Ovary (tissue), 9 donors: ENCODE results near the gene JAGN1. TPM values are rescaled to one million over a fixed set of nuclear protein-coding genes. Genes with fewer than 3 reads are reported as not detected.

Experiments
- DNase-seq, 5 donors: peaks; one replicate each; pipeline ENCODE4 v3.0.0-alpha.2; 2019 to 2020
- H3K27ac ChIP-seq, 2 donors: fragments of 200-600 bp; one replicate each; pipeline versions ENCODE4 v1.5.1 to v1.8.0; 2019 to 2022
- H3K27me3 ChIP-seq: fragments of 200-600 bp; one replicate; pipeline ENCODE4 v1.8.0; 2022
- H3K36me3 ChIP-seq: fragments of 200-600 bp; sonication (generic); one replicate; pipeline ENCODE4 v1.5.1; 2019
- H3K4me1 ChIP-seq: one replicate; pipeline ENCODE4 v1.8.1; 2013; ENCODE audit warnings: mild to moderate bottlenecking, moderate library complexity; ENCODE audit not compliant: insufficient read depth
- H3K4me3 ChIP-seq: fragments of 200-600 bp; sonication (generic); one replicate; pipeline ENCODE4 v1.5.1; 2017
- H3K9me3 ChIP-seq, 2 donors: fragments of 200-600 bp in 1 of 2; sonication (generic) in 1 of 2; one replicate each; pipeline versions ENCODE4 v1.5.1 to v1.8.1; 2013 to 2019; ENCODE audit warnings: mild to moderate bottlenecking in 1 of 2, moderate library complexity in 1 of 2
- EP300 ChIP-seq: sonication (generic); formaldehyde crosslinking; IDR thresholded peaks from one replicate; pipeline ENCODE4 v1.6.1; 2017; ENCODE audit warnings: antibody characterized with exemption
- POLR2A ChIP-seq: fragments of 450-650 bp; IDR thresholded peaks from one replicate; pipeline ENCODE4 v1.6.1; 2017; ENCODE audit warnings: antibody characterized with exemption, mild to moderate bottlenecking, moderate library complexity
- WGBS, 3 donors: extraction: QIAGEN DNeasy Blood & Tissue Kit in 1 of 3; methylation state at CpG; one replicate each; pipeline versions ENCODE4 v1.1.5 to v1.1.7; 2013 to 2017; 5-methylcytosine and 5-hydroxymethylcytosine counted together
- intact Hi-C, 4 donors: fragments of 100-400 bp; cut with DNase I; formaldehyde crosslinking; loops; one replicate each; pipeline versions ENCODE4 v1.11.0 to v1.15.1; 2022 to 2023
- polyA plus RNA-seq, 2 donors: library from polyadenylated mRNA; stranded (reverse); fragments of 200-250 nt in 1 of 2; fragments of 350-450 nt in 1 of 2; fragmentation: Illumina TruSeq in 1 of 2; extraction: RNeasy Lipid Tissue Mini Kit (QIAGEN cat#74804) in 1 of 2; gene quantifications; one replicate each; pipeline ENCODE4 v1.2.3, GENCODE V29; 2013 to 2014
- small RNA-seq: library from RNA; depleted of rRNA; stranded (forward); fragments of <200 nt; gene quantifications from one replicate; pipeline ENCODE3, GENCODE V24; 2016
- total RNA-seq, 7 donors: library from RNA; depleted of rRNA in 2 of 7; stranded (reverse); fragments of >200 nt in 2 of 7; fragmentation: NEBNext Ultra II Directional in 3 of 7; extraction: Animal tissue kit (Norgen Biotek cat#: 25700) in 3 of 7; gene quantifications; one replicate each; pipeline versions ENCODE4 v1.1.0 to v1.2.4, GENCODE V29; 2016 to 2023
- TF ChIP-seq, protein P1 (sequence below), 3 donors: fragments of 450-650 bp in 2 of 3; fragments of 200-600 bp in 1 of 3; IDR thresholded peaks; one replicate each; pipeline versions ENCODE4 v1.5.1 to v1.8.0; 2016 to 2022; ENCODE audit warnings: antibody characterized with exemption in 3 of 3, mild to moderate bottlenecking in 1 of 3
- donor health status: DM: no; HTN: no; CAD: no; lungs with moderate emphysema.
- donor health status: DM: no; HTN: no; CAD: no.
- donor health status: Bipolar disorder and iron deficiency.
- donor health status: DM: yes; HTN: yes; CAD: no.
- donor health status: DM: no; HTN: no; CAD: no.
- donor health status: DM: yes; HTN: yes; CAD: no.

JAGN1 gene
- total and polyA plus RNA-seq, 9 donors: 25.7 to 54.0 (median 32.7) TPM

DNA sequence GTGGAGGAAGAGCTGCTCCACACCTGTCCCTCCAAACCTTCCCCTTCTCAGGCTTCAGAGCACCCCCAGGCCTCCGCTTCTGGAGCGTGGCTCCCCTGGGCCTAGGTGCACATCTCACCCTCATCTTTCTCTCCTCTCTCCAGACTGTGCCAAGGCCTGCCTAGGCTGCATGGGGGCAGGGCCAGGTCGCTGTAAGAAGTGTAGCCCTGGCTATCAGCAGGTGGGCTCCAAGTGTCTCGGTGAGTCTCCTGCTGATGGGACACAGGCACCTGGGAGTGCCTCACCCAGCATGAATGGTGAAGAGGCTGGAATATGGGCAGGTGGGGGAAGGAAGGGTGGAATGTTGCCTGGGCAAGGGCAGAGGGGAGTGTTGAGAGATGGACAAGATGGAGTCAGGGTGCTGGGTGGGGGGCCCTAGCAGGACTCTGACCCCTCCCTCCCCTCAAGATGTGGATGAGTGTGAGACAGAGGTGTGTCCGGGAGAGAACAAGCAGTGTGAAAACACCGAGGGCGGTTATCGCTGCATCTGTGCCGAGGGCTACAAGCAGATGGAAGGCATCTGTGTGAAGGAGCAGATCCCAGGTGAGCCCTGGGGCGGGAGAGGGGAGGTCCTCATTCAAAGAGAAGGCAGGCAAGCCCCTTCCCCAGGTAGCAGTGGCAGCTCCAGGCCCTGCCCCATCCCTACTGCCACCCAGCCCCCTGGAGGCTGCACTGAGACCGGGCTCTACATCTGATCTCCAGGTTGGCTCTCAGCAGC is 52.7 kb downstream of the JAGN1 start:
- 74 to 84% (median 77%) methylated on average over 11 of the region's 11 CpGs for WGBS, 3 donors
- TF ChIP-seq POLR2A (no peak), EP300 (no peak)
- TF ChIP-seq, protein P1, sequence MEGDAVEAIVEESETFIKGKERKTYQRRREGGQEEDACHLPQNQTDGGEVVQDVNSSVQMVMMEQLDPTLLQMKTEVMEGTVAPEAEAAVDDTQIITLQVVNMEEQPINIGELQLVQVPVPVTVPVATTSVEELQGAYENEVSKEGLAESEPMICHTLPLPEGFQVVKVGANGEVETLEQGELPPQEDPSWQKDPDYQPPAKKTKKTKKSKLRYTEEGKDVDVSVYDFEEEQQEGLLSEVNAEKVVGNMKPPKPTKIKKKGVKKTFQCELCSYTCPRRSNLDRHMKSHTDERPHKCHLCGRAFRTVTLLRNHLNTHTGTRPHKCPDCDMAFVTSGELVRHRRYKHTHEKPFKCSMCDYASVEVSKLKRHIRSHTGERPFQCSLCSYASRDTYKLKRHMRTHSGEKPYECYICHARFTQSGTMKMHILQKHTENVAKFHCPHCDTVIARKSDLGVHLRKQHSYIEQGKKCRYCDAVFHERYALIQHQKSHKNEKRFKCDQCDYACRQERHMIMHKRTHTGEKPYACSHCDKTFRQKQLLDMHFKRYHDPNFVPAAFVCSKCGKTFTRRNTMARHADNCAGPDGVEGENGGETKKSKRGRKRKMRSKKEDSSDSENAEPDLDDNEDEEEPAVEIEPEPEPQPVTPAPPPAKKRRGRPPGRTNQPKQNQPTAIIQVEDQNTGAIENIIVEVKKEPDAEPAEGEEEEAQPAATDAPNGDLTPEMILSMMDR (IDR thresholded peaks at IDR 0.05): no peak
- DNase-seq: no peak
- Histone ChIP-seq H3K9me3 (no peaks in the 10 kb centered on the region), H3K36me3 (no peaks in the 10 kb centered on the region), H3K27ac (no peak overlapping the region), H3K27me3 (no peaks in the 10 kb centered on the region), H3K4me1 (peaks cover 5% of the 10 kb centered on the region), H3K4me3 (no peak overlapping the region)
- intact Hi-C loops: loop anchor here in 2 of 4 donors (10.0 kb wide), 2 partner anchors 72 to 98 kb away; partner anchors contain the start of gene RPUSD3 (in 1 of the 2)

Small RNA genes within 50 kb of the gene (small RNA-seq; reads per million reads assigned to genes)
- gene RNU6-882P: not detected

Other genes starting within 250 kb of the JAGN1 start
- 10 to 100 TPM; 18.0 to 27.2 (median 23.9) TPM for gene MTMR14, start 241.1 kb upstream of the JAGN1 start, total RNA-seq
- gene MTMR14, start 241.1 kb upstream of the JAGN1 start, polyA plus RNA-seq: 10 to 100 TPM; 22.7 to 29.2 TPM
- gene CPNE9, start 186.8 kb upstream of the JAGN1 start, total RNA-seq: not detected
- under 1 TPM in 1 of 2 donors, not detected in 1; 0.07 TPM for gene CPNE9, start 186.8 kb upstream of the JAGN1 start, polyA plus RNA-seq
- 10 to 100 TPM; 11.7 to 26.4 (median 23.1) TPM for gene BRPF1, start 158.9 kb upstream of the JAGN1 start, total RNA-seq
- 10 to 100 TPM in 1 of 2 donors, 1 to 10 TPM in 1; 7.2 to 12.1 TPM for gene BRPF1, start 158.9 kb upstream of the JAGN1 start, polyA plus RNA-seq
- 10 to 100 TPM; 16.8 to 54.3 (median 31.5) TPM for gene OGG1, start 140.7 kb upstream of the JAGN1 start, total RNA-seq
- gene OGG1, start 140.7 kb upstream of the JAGN1 start, polyA plus RNA-seq: 10 to 100 TPM; 28.1 to 28.9 TPM
- 10 to 100 TPM; 38.4 to 67.3 (median 48.4) TPM for gene CAMK1, start 120.7 kb upstream of the JAGN1 start, total RNA-seq
- 10 to 100 TPM; 34.8 to 38.7 TPM for gene CAMK1, start 120.7 kb upstream of the JAGN1 start, polyA plus RNA-seq
- 10 to 100 TPM; 49.4 to 77.9 (median 67.4) TPM for gene TADA3, start 98.1 kb upstream of the JAGN1 start, total RNA-seq
- 10 to 100 TPM; 45.5 to 49.5 TPM for gene TADA3, start 98.1 kb upstream of the JAGN1 start, polyA plus RNA-seq
- 100 to 1,000 TPM in 3 of 7 donors, 10 to 100 TPM in 4; 58.3 to 123 (median 85.1) TPM for gene ARPC4, start 97.5 kb upstream of the JAGN1 start, total RNA-seq
- 100 to 1,000 TPM in 1 of 2 donors, 10 to 100 TPM in 1; 75.2 to 189 TPM for gene ARPC4, start 97.5 kb upstream of the JAGN1 start, polyA plus RNA-seq
- gene TTLL3, start 80.3 kb upstream of the JAGN1 start, total RNA-seq: 10 to 100 TPM; 53.4 to 94.4 (median 65.1) TPM
- 10 to 100 TPM; 43.0 to 62.0 TPM for gene TTLL3, start 80.3 kb upstream of the JAGN1 start, polyA plus RNA-seq
- 10 to 100 TPM; 23.3 to 32.2 (median 26.9) TPM for gene RPUSD3, start 46.6 kb upstream of the JAGN1 start, total RNA-seq
- gene RPUSD3, start 46.6 kb upstream of the JAGN1 start, polyA plus RNA-seq: 10 to 100 TPM; 19.4 to 21.5 TPM
- gene CIDEC, start 10.4 kb upstream of the JAGN1 start, total RNA-seq: 1 to 10 TPM in 2 of 7 donors, under 1 TPM in 1, not detected in 4; 0.23 to 3.0 (median 1.2) TPM
- gene CIDEC, start 10.4 kb upstream of the JAGN1 start, polyA plus RNA-seq: 1 to 10 TPM in 1 of 2 donors, not detected in 1; 1.4 TPM
- gene IL17RE, start 12.2 kb downstream of the JAGN1 start, total RNA-seq: 1 to 10 TPM in 6 of 7 donors, under 1 TPM in 1; 0.48 to 3.6 (median 1.3) TPM
- 1 to 10 TPM; 1.1 to 2.0 TPM for gene IL17RE, start 12.2 kb downstream of the JAGN1 start, polyA plus RNA-seq
- gene IL17RC, start 26.5 kb downstream of the JAGN1 start, total RNA-seq: 10 to 100 TPM; 24.0 to 46.5 (median 37.4) TPM
- gene IL17RC, start 26.5 kb downstream of the JAGN1 start, polyA plus RNA-seq: 10 to 100 TPM; 14.2 to 34.1 TPM
- 10 to 100 TPM; 11.2 to 35.2 (median 29.0) TPM for gene CRELD1, start 43.2 kb downstream of the JAGN1 start, total RNA-seq
- gene CRELD1, start 43.2 kb downstream of the JAGN1 start, polyA plus RNA-seq: 10 to 100 TPM; 18.3 to 31.8 TPM
- 1 to 10 TPM; 1.4 to 6.0 (median 2.6) TPM for gene PRRT3, start 61.8 kb downstream of the JAGN1 start, total RNA-seq
- gene PRRT3, start 61.8 kb downstream of the JAGN1 start, polyA plus RNA-seq: 1 to 10 TPM; 1.0 TPM
- 10 to 100 TPM; 21.3 to 45.2 (median 28.4) TPM for gene EMC3, start 96.2 kb downstream of the JAGN1 start, total RNA-seq
- gene EMC3, start 96.2 kb downstream of the JAGN1 start, polyA plus RNA-seq: 100 to 1,000 TPM in 1 of 2 donors, 10 to 100 TPM in 1; 46.0 to 108 TPM
- gene FANCD2, start 135.8 kb downstream of the JAGN1 start, total RNA-seq: 1 to 10 TPM; 2.0 to 4.1 (median 3.4) TPM
- gene FANCD2, start 135.8 kb downstream of the JAGN1 start, polyA plus RNA-seq: 1 to 10 TPM; 2.4 to 4.3 TPM
- gene FANCD2OS, start 217.6 kb downstream of the JAGN1 start, total RNA-seq: not detected
- not detected for gene FANCD2OS, start 217.6 kb downstream of the JAGN1 start, polyA plus RNA-seq
- 100 to 1,000 TPM in 5 of 7 donors, 10 to 100 TPM in 2; 69.7 to 130 (median 123) TPM for gene BRK1, start 225.1 kb downstream of the JAGN1 start, total RNA-seq
- 100 to 1,000 TPM; 178 to 292 TPM for gene BRK1, start 225.1 kb downstream of the JAGN1 start, polyA plus RNA-seq